GM18867 (cell line): Measurements from ENCODE around the gene PIK3R1.

Experiments used
- ATAC-seq: cut with Tn5 transposase; IDR thresholded peaks from one replicate; pipeline ENCODE4 v1.9.1; 2021; ENCODE audit warnings: mild to moderate bottlenecking, moderate library complexity; ENCODE audit not compliant: unreplicated experiment

The PIK3R1 gene

DNA sequence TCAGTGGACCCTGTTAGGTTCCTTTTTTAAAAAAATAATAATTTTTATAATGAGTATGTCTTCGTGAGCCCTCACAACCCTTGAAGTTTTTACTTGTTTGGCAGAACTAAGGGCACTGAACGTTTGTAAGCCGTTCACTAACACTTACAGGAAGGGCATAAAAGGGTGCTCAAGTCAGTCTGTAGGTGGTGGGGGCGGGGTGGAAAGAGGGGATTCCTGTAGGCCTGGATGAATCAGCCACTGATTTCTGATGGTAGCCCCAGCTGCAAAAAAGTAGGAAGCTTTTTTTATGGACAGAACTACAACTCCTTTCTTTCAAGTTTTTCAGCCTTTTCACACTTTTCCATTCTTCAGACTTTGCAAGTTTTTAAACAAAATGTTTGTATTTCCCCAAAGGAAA, 35.8 kb downstream of the PIK3R1 start:
- no peak for ATAC-seq

DNA sequence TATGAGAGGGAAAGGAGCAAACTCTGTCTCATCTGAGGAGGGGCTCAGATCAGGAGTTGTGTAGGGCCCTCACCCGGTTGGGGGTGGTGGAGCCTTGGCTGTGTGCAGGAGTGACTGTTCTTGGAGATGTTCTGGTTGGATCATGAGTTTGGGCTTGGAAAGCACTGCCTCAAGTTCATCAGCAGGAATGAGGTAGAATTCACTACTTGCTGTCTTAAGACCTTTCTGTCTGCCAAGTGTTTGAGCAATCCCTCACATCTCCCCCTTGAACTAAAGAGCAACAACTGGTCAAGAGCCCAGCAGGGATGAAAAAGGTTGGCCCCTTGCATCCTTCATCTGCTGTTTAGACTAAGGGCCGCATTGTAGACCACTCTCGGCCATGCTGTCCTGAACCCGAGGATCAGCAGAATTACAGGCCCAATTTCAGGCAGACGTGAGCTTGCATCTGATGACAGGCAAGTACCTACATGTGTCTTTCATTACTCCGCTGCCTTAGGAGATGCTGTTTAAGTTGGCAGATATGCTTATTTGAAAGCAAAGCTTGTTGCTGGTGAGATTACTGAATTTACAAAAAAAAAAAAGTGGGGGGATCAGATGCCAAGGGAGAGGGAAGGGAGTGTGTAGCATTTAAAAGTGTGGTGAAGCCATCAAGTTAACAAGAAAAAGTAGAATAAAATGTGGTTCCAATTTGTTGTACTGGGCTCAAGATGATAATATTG, 36.4 kb downstream of the PIK3R1 start:
- ATAC-seq = no peak

DNA sequence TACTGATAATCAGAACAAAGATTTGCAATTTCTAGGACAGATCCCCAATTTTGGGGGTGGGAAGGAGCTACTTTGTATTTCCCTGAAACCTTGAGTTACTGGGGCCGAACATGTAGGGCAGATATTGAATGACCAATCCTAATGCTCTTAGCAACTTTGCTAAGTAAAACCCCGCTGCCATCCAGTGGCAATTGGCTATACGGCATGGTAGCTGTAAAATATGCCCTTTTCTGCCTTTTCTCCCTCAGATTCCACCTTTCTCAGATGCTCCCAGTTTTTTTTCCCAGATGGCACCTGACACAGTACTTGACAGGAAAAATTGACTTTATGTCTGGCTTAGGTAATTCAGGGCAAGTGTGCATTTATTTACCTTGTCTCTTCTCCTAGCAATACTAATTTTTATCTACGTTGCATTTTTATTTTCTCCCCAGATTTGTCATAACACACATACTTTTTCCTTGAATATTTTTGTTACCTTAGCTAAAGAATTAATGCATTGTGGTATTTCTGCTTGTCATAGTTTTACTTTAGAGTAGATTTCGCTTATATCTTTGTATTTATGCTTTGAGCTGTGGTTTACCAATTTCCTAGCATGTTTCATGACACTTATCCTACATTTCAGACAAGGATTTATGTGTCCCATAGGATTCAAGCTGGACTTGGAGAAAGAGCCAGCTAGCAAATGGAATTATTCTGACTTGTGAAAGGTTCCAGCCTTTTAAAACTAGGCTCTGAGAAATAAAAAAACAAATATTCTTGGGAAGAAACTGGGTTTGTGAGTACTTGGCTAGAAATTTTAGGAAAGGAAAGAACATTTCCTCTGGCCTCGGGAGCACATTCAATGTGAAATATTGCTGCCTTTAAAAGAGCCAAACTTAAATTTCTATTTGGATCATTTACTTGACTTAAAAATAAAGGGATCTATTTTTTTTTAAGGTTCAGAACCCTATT, 37.4 kb downstream of the PIK3R1 start:
- ATAC-seq = peak; percentile 74

DNA sequence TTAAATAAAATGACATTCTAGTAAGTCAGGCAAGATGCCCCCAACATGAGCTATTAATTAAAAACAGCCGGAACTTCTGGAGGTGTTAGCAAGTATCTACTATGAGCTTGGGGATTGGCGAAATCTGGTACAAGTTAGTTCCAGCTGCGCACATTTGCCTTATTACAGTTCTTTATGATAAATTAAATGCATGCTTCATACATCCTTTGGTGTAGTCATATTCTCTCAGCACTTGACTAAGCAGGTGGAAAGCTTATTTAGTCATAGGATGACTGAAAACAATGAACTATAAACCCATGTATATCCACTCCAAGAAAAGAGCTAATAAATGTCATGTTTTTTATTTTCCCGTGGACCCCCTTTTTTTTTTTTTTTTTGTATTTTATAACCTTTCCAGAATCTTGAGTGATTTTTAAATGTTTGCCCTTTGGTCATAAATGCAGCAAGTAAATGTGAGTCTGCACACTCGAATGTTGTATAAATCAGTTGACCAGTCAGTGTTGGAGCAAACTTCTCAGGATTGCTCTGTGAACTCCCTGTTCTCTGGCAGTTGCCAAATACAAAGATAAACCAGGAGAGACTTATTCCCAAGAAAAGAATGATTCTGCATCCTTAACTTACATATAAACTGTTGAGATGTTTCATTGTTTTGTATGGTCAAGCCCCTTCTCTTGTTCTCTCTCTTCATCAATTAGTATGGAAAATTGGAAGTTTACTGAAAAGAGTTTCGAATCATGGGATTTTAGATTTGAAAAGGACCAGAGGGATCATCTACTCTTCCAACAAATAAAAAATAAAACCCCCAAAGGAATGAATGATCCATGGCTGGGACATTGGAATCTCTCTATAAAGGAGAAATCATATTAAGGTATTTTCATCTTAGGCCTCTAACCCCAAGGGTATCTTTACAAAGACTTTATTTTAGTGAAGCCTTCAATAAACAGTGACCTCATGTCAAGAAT, 38.3 kb downstream of the PIK3R1 start:
- no peak for ATAC-seq

DNA sequence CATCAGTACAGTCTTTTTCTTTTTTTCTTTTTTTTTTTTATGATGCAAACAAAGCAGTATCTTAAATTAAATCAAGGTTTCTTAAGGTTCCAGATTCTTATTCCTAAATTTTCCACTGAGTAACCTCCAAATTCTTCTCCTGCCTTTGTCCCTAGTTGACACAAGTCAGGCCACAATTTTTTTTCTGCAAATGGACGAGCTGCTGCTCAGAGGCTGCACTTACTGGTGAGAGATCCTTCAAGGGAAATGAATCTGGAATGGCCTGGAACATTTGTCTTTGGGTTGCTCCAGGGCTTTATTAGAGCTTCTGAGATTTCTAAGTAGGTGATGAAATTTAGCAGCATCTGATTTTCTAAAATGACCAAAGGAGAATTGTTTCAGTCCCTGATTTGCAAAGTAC, 39.3 kb downstream of the PIK3R1 start:
- no peak for ATAC-seq

DNA sequence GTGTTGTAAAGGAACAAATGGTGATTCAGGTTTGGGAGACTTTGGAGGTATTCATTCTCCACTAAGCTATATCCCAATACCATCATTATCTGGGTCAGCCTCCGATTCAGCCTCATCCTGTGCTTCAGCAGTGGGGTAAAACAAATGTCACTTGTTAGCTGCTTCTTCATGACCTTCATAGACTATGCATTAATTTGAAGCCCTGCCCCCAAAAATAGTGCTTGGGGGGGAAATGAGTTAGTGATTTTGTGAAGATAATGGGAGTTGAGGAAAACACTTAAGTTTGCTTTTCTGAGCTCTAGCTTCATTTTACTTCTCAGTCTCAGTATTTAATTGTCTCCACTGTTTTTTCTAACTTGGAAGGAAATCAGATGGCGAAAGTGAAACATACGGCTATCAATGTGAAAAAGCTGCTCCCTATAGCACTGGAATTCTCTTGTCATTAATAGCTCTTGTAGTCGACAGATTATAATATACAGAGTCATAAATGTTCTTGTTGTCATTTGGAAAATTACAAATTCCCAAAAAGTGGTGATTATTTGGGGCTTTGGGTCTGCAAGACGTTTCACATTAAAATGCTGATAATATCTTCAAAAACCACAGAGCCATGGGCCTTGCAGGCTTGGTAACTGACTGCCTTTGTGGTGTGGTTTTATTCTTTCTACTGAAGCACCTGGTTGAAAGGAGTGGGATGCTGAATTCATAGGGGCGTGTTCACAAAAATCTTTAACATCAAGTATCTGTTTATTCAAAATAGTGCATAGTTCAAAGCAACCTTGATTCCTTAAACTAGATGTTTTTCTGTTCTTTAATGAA, 40.0 kb downstream of the PIK3R1 start:
- no peak for ATAC-seq

DNA sequence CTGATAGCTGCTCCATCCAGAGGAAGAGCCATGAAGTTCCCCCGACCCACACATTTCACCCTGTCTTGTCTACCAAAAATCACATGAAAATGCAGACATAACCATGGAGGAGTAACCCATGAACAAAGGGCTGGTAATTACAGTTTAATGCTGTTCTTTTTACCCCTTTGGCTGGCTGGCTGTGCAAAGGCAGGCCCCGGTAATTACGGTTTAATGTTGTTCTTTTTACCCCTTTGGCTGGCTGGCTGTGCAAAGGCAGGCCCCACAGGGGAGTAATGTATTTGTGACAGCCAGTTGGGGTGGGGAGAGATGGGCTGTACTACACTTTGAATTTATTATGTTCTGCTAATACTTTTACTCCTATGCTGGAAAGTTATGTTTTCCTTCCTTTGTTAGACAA, 41.7 kb downstream of the PIK3R1 start:
- no peak for ATAC-seq

DNA sequence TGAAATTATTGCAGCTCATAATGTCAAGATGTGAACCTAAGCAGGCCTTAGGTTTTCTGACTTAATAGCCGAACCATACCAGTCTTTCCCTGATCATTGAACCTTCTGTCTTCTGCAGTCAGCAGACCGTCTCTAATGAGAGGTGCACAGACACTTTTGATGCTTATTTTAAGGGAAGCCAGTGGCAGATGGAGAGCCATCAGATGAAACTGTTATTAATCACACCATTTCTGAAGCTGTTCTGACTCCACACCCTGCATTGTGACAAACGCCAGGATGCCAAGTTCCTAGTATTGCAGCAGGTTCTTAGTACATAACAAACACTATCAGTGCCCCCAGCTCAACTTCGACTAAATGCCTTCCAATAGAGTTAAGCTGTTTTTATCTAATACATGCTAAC, 43.0 kb downstream of the PIK3R1 start:
- ATAC-seq = no peak

DNA sequence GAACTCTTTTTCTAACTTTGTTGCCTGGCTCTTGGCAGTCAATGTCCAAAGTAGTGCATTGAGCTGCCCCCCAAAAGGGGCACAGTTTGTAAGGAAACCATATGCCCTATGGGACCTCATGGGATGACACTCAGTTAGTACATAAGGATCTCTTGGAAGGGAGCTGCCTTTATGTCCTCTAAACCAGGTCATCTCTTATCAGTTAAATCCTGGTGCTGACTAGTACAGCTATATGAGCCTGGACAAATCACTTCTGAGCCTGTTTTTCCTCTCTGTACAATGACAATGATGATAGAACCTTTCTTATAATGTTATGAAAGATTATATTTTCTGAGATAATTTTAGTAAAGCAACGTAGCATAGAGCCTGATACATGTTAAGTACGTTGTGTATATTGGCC, 44.1 kb downstream of the PIK3R1 start:
- no peak for ATAC-seq

DNA sequence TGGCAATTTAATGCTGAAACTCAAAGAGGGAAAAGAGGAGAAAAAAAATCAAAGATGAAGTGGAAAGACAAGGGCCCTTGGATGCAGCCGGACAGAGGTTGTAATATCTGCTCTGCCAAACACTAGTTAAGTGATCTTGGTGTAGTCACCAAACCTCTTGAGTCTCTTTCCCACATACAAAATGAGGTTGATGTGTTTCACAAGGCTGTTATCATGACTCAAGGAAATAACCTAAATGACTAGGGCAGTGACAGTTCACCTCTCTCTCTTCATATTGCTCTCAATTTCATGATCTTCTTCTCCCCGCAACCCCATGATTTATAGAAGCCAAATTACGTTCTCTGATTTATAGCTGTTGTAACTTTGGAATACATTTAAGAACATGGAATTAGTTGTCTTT, 44.9 kb downstream of the PIK3R1 start:
- ATAC-seq = no peak

DNA sequence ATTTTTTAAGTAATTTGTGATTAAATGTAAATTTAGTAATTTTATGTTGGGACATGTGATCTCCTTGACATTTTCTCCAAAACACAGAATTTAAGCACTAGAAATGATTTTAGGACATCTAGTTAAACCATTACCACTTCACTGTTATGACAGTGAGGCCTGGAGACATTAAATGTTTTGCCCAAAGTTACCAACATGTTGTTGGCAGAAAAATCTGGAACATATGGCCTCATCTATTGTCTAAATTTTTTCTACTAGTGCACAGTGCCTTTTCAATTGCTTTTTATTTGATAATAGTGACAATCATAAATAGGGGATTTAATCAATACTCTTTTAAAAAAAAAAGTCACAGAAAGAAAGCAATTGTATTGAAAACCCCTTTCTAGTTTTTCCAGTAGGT, 45.6 kb downstream of the PIK3R1 start:
- no peak for ATAC-seq

DNA sequence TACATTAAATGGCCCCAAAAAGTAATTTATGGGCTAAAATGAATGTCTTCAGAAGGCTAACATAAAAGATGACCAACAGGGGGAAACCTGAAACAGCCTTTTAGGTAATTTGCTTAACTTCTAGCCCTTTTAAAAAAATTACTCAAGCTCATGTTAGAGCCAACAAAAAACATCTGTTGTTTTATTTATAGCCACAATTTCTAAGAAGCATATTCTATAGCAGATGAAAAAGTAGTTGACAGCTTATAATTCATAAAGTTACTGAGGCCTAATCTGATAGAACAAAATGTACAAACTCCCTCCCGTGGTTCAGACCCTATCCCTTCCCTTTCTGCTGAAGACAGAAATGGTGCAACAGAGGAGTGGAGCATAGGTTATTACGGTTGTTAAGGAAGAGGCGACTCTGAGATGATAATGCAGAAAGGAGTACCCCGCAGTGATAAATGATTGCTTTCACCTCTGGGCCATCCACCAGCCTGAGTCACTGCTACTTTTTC, 46.1 kb downstream of the PIK3R1 start:
- no peak for ATAC-seq

DNA sequence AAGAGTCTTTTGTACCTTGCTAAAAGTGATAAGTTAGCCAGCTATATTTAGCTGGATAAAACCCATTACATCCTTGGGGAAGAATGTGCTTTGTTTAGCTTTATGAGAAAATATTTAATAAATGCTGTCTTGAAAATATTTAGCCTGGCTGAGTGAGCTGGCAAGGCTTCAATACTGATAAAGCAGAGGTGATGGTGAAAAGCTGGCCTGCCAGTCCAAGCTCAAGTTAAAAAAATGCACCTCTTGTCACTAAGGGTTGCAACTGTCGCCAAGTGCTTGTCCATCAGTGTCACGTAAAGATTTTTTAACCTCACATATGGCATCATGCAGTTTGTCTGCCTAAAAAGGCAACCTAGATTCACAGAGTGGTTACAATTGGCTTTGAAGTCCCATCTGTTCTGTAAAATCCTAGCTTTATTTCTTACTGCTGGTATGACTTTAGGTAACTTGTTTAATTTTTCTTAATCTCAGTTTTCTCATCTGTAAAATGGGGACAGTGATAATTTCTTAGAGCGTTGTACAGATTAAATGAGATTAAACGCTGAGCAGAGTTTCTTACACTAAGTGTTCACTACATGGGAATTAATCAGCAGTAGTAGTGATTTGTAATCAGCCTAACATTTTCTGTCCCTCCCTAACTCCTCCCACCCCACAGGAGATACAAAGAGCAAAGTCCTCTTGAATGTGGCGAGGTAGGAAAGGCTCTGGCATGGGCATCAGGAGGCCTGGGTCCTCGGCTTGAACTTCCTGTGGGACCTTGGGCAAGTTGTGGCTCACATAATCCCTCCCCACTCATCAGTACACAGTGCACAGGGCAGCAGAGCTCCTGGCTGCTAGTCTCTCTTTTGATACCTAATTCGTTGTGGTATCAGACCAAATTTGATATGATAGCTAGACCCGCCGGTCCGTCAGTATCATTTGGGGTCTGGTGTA, 48.7 kb downstream of the PIK3R1 start:
- no peak for ATAC-seq

DNA sequence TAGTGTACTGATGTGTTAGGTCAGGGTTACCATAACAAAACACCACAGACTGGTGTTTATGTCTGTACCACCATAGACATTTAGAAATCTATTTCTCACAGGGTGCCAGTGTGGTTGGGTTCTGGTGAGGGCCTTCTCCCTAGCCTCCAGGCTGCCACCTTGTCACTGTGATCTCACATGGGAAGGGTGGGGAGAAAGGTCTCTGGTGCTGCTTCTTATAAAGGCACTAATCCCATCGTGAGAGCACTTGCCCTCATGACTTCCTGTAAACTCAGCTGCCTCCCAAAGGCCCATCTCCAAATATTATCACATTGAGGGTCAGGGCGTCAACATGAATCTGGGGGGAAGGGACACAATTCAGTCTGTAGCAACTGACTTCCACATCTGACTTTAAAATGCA, 49.8 kb downstream of the PIK3R1 start:
- ATAC-seq = no peak

DNA sequence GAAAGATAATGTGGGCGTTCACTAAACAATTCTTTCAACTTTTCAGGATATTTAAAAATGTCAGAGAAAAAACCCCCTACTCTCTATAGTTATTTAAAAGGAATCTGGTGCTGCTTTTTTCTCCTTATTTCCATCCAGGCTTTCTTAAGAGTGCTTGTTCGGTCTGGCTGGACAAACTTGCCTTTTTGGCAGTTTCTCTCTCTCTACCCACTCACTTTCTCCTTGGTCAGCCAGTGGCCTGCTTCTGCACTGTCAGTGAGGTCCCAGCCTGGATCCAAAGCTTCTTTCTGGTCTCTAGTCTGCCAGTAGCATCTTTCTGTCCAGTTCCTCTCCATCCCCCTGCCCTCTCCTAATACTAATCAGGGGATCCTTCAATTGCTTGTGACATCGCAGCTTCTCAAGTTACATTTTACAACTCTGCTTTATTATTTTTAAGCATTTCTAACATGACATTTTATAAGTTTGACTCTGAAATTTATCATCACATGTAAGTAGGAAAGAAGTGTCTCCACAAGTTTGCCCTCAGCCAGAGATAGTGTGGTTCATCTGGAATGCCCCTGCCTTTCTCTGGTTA, 50.4 kb downstream of the PIK3R1 start:
- ATAC-seq = no peak

DNA sequence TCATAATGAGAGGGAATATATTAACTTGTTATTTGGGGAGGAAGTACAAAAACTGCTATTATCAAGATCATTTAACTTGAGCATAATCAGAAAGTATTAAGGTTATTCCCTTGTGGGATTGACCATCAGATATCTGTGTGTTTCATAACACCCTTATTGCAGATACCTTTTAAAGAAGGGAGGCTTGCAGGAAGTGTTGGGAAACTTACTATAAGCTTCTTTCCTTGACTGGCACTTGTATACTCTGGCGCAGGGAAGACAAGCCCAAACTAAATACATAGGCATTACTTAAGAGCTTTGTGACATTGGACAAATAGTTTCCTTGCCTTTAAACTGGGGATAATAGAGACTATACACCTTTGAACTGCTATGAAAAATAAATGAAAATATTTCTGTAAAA, 50.9 kb downstream of the PIK3R1 start:
- ATAC-seq = no peak

DNA sequence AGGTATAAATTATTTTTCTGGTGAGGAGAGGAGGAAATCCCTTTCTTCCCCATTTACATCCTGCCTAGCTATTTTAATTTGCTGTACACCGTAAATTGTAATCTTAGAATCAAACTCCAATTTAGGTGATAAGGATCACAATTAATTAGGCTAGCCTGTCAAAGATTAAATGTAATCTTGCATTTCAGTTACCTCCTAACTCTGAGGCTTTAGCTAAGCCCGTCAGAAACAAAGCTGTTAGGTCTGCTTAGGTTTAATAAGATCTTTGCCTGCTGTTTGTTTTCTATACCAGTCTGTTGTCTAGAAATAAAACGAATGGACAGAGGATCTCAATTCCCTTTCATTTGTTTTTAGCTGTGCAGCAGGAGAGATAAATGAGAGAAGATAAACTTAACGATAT, 51.5 kb downstream of the PIK3R1 start:
- ATAC-seq = no peak

DNA sequence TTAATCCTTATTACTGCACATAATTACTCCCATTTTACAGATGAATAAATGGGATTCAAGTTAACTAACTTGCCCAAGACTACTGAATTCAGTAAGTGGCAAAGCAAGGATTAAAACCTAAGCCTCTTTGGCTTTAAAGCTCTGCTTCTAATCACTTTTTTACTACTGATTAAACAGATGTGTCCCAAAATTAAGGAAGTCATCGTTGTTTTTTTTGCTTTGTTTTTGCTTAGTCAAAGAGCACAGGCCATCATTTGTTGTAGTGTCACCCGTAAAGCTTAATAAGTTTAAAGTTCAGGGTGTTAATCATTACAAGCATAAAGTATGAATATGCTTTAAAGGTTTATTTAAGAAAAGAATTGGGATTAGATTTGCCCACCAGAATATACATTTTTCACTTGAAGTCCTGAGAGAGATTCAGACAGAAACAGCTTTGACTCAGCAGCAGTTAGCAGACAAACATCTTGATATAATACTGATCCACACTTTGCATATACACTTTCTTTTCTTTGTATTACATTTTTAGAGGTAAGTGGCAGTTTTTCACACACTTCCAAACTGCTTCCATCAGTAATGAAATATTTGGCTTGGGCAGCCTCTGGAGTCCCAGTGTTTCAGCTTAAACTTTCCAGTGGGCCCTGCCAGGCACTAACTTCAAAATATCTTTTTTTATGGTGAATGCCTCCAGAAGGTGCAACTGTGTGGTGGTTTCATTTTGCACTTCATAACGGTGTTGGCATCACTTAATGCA, 52.7 kb downstream of the PIK3R1 start:
- peak; percentile 58 for ATAC-seq
